GM12873 (cell line): ENCODE measurements around the gene CFAP100.

Experiments used
- CTCF ChIP-seq: IDR thresholded peaks from 2 replicates; pipeline ENCODE4 v1.5.1; 2012; ENCODE audit warnings: low read depth, mild to moderate bottlenecking, moderate library complexity, low read length, control low read depth; ENCODE audit not compliant: insufficient read depth; ENCODE audit errors: missing control alignments

Gene CFAP100

GRCh38 chr3:126438746-126439145 lies 44.0 kb downstream of the CFAP100 start:
- no peak for TF ChIP-seq CTCF

GRCh38 chr3:126439346-126439967 lies 44.7 kb downstream of the CFAP100 start:
- no peak for TF ChIP-seq CTCF

- no peak for TF ChIP-seq CTCF
Measured at GRCh38 chr3:126439968-126440708, 45.4 kb downstream of the CFAP100 start.

- TF ChIP-seq CTCF = no peak
Measured at GRCh38 chr3:126440709-126440995, 45.9 kb downstream of the CFAP100 start.

- no peak for TF ChIP-seq CTCF
Measured at GRCh38 chr3:126441256-126441880, 46.7 kb downstream of the CFAP100 start.

- TF ChIP-seq CTCF = no peak
Measured at GRCh38 chr3:126442094-126442855, 47.6 kb downstream of the CFAP100 start.

- TF ChIP-seq CTCF = no peak
Measured at GRCh38 chr3:126442856-126443242, 48.1 kb downstream of the CFAP100 start.
